Activated T-cell treated with anti-CD3 and anti-CD28 coated beads for 1 hour (primary cell): ENCODE measurements around the gene TTK.
A peak's percentile ranks its signal among the peaks of the same experiment; 100 is the strongest.

ENCODE experiments used
- DNase-seq: peaks from one replicate; pipeline ENCODE4 v3.0.0-alpha.2; 2020; ENCODE audit warnings: low read depth

TTK gene

GRCh38 chr6:80004173-80005072 lies at the start of gene TTK:
Gene TTK, plus strand, starts transcription at chr6:80004649. Its CDS starts 1,195 bp downstream, at chr6:80005844.
- DNase-seq = peak; percentile 86

DNA sequence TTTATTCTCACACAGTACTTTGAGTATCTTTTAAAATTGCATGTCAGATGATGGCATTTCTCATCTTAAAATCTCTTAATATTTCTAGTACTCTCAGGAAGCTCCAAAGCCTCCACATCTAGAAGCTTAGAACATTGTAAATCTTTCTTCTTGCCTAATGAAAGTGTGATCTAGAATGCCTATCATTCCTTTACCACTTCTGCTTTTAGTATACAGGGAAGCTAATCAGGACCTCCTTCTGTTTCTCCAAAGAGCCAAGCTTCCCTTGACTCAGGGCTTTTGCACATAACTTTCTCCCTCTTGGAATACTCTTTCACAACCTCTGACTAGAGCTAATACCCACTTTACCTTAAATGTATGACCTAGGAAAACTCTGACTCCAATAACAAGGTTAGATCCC lies 49.6 kb upstream of the TTK start:
- no peak for DNase-seq

DNA sequence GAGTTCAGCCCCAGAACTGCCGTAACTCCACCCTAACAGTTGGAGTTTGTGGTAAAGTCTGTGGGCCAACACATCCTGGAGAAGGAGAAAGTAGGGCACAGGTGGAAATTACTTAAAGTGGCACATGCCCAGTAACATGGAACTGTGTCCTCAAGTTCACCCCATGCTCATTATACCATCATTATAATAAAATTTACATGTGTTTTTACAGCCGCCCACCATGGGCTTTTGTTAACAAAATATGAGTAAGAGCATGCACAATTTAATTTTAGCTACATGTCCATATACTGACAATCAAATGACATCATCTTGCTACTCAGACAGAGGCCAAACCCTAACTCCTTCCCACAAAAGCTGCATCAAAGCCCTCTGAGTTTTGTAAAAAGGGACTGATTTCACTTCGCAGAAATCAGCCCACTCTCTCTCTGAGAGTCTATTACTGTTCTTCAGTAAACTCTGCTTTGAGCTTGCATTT lies 39.8 kb upstream of the TTK start:
- DNase-seq = no peak

DNA sequence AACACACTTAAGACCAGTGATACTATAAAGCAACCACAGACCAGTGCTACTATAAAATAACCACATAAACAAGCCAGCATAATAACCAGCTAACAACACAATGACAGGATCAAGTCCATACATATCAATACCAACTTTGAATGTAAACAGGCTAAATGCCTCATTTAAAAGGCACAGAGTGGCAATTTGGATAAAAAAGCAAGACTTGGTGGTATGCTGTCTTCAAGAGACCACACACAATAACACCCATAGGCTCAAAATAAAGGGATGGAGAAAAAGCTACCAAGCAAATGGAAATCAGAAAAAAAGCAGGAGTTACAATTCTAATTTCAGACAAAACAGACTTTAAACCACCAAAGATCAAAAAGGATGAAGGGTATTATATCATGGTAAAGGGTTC lies 37.3 kb upstream of the TTK start:
- no peak for DNase-seq

DNA sequence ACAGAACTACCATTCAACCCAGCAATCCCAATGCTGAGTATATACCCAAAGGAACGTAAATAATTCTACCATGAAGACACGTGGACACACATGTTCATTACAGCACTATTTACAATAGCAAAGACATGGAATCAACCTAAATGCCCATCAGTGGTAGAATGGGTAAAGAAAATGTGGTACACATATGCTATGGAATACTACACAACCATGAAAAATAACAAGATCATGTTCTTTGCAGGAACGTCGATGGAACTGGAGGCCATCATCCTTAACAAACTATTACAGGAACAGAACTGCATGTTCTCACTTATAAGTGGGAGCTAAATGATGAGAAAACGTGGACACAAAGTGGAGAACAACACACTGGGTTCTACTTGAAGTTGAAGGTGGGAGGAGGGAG lies 34.7 kb upstream of the TTK start:
- DNase-seq = no peak

DNA sequence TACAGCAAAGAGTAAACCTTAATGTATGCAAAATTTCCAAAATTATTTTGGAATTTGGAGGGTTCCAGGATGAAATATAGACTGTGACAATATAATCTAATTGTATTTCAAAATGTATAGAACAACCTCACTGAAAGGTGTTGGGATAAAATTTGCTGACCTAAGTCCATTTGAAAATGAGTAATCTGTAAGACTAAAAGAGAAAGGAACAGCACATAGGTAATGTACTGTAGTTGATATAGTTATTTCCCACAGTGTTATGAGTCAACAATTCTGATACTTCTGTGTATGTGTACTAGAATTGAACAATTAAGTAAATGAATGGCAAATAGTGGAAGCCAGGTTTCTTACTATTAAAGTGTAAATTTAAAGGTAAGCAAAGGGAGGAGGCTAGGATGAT lies 33.3 kb upstream of the TTK start:
- DNase-seq = no peak

DNA sequence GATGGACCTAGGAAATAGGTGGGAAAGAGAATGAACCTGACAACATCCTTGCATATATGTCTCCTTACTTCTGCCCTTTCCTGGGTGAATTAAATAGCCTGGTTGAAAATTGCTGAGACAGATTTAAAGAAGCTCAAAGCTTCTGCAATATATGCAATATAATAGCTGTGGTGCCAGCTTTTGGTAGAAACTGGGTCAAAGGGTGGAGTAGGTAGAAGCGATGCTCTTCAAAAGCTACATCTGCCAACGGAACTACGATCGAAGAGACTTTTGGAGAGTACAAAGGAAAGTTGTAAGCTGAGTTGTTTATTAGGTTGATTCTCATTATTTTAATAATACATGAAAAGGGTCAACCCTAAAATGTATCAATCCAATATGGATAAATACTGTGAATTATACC lies 22.8 kb upstream of the TTK start:
- no peak for DNase-seq

DNA sequence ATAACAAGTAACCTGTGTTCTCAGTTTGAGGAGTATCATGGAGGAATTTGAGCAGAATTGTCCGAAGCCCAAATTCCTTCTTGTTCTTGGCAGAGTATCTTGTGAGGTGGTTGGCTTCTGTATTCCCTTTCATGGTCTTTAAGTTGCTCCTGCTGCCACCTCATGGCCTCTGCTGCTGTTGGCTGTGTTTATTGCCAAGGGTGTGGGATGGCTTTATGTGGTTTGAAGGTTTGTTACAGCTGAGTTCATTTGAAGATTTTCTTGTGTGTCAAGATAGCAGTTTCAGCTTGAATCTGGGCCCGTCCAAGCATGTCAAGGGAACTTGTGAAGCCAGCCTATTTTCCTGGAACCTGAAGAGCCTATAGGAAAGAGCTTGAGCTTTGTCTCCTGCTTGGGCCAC lies 20.2 kb upstream of the TTK start:
- no peak for DNase-seq

DNA sequence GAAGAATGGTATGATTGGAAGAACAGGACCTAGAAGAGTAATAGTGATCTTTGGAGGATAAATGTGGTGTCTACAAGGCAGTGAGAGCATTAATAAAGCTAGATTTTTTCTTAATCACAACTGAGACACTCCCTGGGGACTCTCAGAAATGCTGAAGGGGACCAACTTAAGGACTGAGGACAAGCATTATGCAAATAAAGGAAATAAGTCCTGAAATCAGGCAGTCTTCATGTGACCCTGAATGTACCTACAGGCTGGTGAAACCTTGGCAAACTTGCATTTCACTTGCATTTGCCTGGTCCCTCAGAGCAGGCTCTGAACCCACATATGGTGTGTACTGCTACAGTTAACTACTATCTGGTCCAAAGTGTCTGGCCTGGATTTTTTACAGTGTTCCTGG lies 19.3 kb upstream of the TTK start:
- DNase-seq = no peak

GRCh38 chr6:79989641-79990040 lies 14.8 kb upstream of the TTK start:
- no peak for DNase-seq

- no peak for DNase-seq
Observed at GRCh38 chr6:79993012-79993910, 11.2 kb upstream of the TTK start.

GRCh38 chr6:79993911-79994309 lies 10.5 kb upstream of the TTK start:
- no peak for DNase-seq

DNA sequence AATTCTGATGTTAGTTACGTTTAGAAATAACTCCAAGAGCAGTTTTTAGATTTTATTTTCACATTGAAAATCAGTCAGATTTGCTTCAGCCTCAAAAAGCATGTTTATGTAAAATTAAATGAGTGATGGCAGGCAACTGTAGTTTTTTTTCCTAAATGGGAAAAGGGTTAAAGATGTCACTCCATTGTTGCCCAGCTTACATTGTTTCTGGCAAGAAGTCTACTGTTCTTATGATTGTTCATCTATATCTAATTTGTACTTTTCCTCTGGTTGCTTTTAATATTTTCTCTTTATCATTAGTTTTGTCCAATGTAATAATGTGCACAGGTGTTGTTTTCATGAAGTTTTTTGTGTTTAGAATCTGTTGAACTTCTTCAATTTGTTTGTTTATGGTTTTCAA lies 6.7 kb upstream of the TTK start:
- DNase-seq = no peak

DNA sequence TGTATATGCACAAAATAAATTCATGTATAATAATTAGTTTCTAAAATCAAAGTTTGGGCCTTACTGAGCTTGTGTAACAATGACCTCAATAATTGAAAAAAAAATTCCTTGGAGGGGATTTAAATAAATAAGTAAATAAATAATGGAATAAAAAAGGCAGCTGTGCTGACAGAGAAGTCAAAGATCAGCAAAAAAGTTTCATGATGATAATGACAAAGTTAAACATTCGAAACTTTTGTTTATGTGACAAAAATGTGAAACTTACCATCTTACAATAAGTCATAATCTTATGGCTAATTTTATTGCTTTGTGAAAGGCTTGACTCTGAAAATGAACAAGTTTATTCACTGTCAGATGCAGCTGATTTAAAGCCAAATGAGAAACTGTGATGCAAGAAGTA lies 3.1 kb upstream of the TTK start:
- no peak for DNase-seq

- DNase-seq = peak; percentile 8
Observed at GRCh38 chr6:80003826-80004172, 650 bp upstream of the TTK start.

DNA sequence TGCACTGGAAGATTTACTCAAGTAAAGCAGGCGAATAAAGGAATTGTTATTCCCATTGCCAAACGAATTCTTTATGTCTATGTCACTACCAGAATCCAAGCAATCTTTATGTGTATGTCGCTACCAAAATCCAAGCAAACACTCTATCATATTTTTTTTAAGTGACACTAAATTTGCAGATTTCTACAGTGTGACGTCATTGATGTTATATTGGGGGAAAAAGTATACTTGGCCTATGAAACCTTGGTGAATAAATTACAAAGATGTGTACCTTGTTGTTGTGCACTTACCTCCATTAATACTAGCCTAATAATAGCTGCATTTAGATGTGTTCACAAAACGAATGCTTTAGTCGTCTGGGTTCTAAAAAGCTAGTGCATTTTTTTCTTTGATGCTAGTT lies 957 bp downstream of the TTK start:
- no peak for DNase-seq

DNA sequence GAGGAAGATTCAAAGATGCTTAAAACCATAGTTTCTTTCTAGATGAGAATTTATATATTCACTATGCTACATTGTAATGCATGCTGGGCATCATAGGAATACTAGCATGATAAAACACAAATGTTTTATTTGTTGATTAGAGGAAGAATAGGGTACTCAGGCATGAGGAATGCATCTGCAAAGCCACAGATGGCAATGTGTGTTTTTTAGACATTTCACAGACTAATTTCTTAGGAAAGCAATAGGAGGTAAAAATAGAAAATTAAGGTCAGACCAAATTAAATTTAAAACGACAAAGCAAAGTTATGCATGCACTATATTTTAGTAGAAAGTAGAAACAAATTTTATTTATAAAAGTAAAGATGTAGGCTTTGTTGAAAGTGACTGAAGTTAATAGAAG lies 2.1 kb downstream of the TTK start:
- DNase-seq = no peak

DNA sequence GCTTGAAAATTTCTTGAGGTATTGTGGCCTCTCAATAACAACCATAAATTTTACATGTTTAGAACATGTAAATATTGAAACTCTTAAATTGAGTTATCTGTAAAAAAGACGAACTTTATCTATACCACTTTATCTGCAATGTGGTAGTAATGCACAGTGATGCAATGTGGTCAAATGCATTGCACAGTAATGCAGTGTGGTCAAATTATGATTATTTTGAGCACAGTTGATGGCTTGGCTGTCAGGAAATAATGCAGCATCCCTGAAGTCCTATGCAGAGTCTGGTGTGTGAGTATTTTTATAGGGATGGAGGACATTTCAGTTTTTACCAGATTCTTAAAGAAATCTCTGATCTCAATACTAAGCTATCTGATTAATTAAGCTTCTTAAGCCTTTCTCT lies 5.1 kb downstream of the TTK start:
- no peak for DNase-seq

DNA sequence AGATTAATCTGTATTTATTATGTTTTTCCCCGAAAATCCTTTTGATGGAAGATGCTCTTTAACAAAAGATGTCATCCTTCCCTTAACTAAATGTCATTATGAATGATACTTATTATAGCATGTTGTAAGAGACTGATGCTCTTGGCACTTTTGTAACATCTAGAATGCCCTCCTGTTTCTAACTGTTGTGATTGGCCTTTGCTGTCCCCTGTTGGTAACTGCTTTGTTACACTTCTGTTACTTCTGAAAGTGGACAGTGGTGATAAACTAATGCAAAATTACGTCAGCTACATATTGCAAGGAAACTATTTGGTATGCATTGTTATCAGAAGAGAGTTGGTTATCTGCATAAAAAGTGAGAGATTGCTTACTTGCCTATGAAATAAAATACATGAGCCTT lies 5.8 kb downstream of the TTK start:
- no peak for DNase-seq

- DNase-seq = no peak
Observed at GRCh38 chr6:80015839-80016435, 11.5 kb downstream of the TTK start.

GRCh38 chr6:80020381-80021120 lies 16.1 kb downstream of the TTK start:
- DNase-seq = no peak

DNA sequence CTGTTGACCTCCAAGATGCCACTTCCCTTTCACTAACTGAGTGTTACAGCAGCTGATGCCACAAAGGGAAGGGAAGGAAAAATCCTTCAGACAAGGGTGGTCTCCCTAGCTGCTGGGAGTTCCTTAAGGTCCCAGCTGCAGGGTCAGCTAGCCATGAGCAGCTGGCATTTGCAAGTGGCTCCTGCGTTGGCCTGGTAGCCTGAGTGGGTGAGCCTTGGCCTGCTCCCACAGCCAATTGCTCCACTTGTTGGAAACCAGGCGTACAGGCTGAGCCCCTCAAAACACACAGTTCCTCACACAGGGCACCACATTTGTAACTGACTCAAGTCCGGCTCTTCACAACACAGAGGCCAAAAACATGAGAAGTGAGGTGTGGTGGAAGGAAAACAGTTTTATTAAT lies 16.7 kb downstream of the TTK start:
- DNase-seq = no peak
